IMR-90 (cell line): ENCODE results near the gene ZDHHC4. TPM values are rescaled to one million over a fixed set of nuclear protein-coding genes. Genes with fewer than 3 reads are reported as not detected.

Experiments used
- ATAC-seq: fragments of 200-7000 bp; cut with Tn5 transposase; 2 replicates; pipeline ENCODE4 v1.9.1; 2020; ENCODE audit warnings: low read depth, mild to moderate bottlenecking, moderate library complexity
- BruUV-seq: library from RNA; stranded (reverse); fragments of 400-500 nt; replicated peaks from 2 replicates; lab custom pipeline; 2021; lab: Mats Ljungman, UMichigan
- CTCF ChIA-PET: fragments of 300-600 bp; formaldehyde crosslinking; extraction: SDS; loops from one replicate; lab custom pipeline; 2021; ENCODE audit warnings: antibody characterized with exemption; lab: Yijun Ruan, JAX
- POLR2A ChIA-PET: fragments of 300-600 bp; sonication (Branson Sonifier 250); formaldehyde crosslinking; loops from one replicate; lab custom pipeline; 2022; ENCODE audit warnings: antibody characterized with exemption; ENCODE audit not compliant: unreplicated experiment; lab: Charles Lee
- DNase-seq: peaks from one replicate; pipeline ENCODE4 v3.0.0; 2013
- H2AFZ ChIP-seq: replicated peaks from 2 replicates; pipeline ENCODE3; 2013; ENCODE audit warnings: low read length, mild to moderate bottlenecking; ENCODE audit not compliant: poor library complexity
- H2AK5ac ChIP-seq: 2 replicates; pipeline ENCODE4 v1.6.1; 2013; ENCODE audit warnings: low read depth, low read length, inconsistent platforms
- H2AK9ac ChIP-seq: replicated peaks from 2 replicates; pipeline ENCODE3; 2013; ENCODE audit warnings: mild to moderate bottlenecking, low read depth, low read length, moderate library complexity; ENCODE audit not compliant: poor library complexity
- H2BK120ac ChIP-seq: 2 replicates; pipeline ENCODE4 v1.6.1; 2013; ENCODE audit warnings: low read depth, low read length, inconsistent platforms
- H2BK15ac ChIP-seq: 3 replicates; pipeline ENCODE4 v1.6.1; 2013; ENCODE audit warnings: low read depth, low read length, inconsistent platforms
- H2BK20ac ChIP-seq: 2 replicates; pipeline ENCODE4 v1.6.1; 2013; ENCODE audit warnings: low read depth, mild to moderate bottlenecking, inconsistent platforms, low read length, moderate library complexity
- H2BK5ac ChIP-seq: 2 replicates; pipeline ENCODE4 v1.6.1; 2013; ENCODE audit warnings: mild to moderate bottlenecking, low read depth, low read length, inconsistent platforms; ENCODE audit not compliant: poor library complexity, severe bottlenecking
- H3K14ac ChIP-seq: replicated peaks from 2 replicates; pipeline ENCODE4 v1.6.1; 2013; ENCODE audit warnings: low read depth, low read length, inconsistent platforms
- H3K18ac ChIP-seq: 2 replicates; pipeline ENCODE4 v1.6.1; 2013; ENCODE audit warnings: low read depth, low read length, control low read depth
- H3K23ac ChIP-seq: 2 replicates; pipeline ENCODE4 v1.6.1; 2013; ENCODE audit warnings: low read depth, low read length, inconsistent platforms
- H3K27ac ChIP-seq: 2 replicates; pipeline ENCODE4 v1.5.1; 2013; ENCODE audit warnings: mild to moderate bottlenecking, control low read depth, low read length; ENCODE audit not compliant: insufficient read depth
- H3K27me3 ChIP-seq: 2 replicates; pipeline ENCODE4 v1.6.1; 2013; ENCODE audit warnings: low read length; ENCODE audit not compliant: control insufficient read depth, insufficient read depth
- H3K36me3 ChIP-seq: 2 replicates; pipeline ENCODE4 v1.6.1; 2013; ENCODE audit warnings: low read length, mixed read lengths; ENCODE audit not compliant: control insufficient read depth, insufficient read depth
- H3K4ac ChIP-seq: 2 replicates; pipeline ENCODE4 v1.6.1; 2013; ENCODE audit warnings: low read depth, low read length, inconsistent platforms
- H3K4me1 ChIP-seq: 2 replicates; pipeline ENCODE4 v1.6.1; 2013; ENCODE audit warnings: low read length, mixed read lengths; ENCODE audit not compliant: control insufficient read depth, insufficient read depth
- H3K4me2 ChIP-seq: 2 replicates; pipeline ENCODE4 v1.6.1; 2013; ENCODE audit warnings: low read depth, mild to moderate bottlenecking, control low read depth, low read length, moderate library complexity
- H3K4me3 ChIP-seq: 2 replicates; pipeline ENCODE4 v1.5.1; 2013; ENCODE audit warnings: low read depth, mild to moderate bottlenecking, control low read depth, low read length, moderate library complexity; ENCODE audit not compliant: insufficient read depth
- H3K56ac ChIP-seq: 2 replicates; pipeline ENCODE4 v1.6.1; 2013; ENCODE audit warnings: low read length, inconsistent platforms; ENCODE audit not compliant: insufficient read depth; ENCODE audit errors: extremely low read depth
- H3K79me1 ChIP-seq, 2 experiments: 2 replicates each; pipeline ENCODE4 v1.6.1; 2013; ENCODE audit warnings: low read length in 2 of 2, inconsistent platforms in 1 of 2, low read depth in 1 of 2
- H3K9ac ChIP-seq: 2 replicates; pipeline ENCODE4 v1.6.1; 2013; ENCODE audit warnings: low read depth, low read length, control low read depth
- H3K9me1 ChIP-seq: 2 replicates; pipeline ENCODE4 v1.6.1; 2013; ENCODE audit warnings: low read length, inconsistent platforms; ENCODE audit not compliant: insufficient read depth
- H3K9me3 ChIP-seq: 2 replicates; pipeline ENCODE4 v1.6.1; 2013; ENCODE audit warnings: low read length; ENCODE audit not compliant: control insufficient read depth, insufficient read depth
- H4K20me1 ChIP-seq: 2 replicates; pipeline ENCODE4 v1.6.1; 2013; ENCODE audit warnings: low read length, inconsistent platforms; ENCODE audit not compliant: insufficient read depth
- H4K5ac ChIP-seq: 2 replicates; pipeline ENCODE4 v1.6.1; 2013; ENCODE audit warnings: mild to moderate bottlenecking, low read depth, low read length, control low read depth
- H4K8ac ChIP-seq, 2 experiments: 2 replicates each; pipeline ENCODE4 v1.6.1; 2013; ENCODE audit warnings: low read depth in 2 of 2, low read length in 2 of 2, control low read depth in 1 of 2, inconsistent platforms in 1 of 2
- H4K91ac ChIP-seq: 2 replicates; pipeline ENCODE4 v1.6.1; 2013; ENCODE audit warnings: low read depth, low read length, inconsistent platforms; ENCODE audit not compliant: insufficient read depth
- BHLHE40 ChIP-seq: fragments of 150-350 bp; IDR thresholded peaks from 2 replicates; pipeline ENCODE4 v1.6.1; 2016; ENCODE audit warnings: mild to moderate bottlenecking, low read depth, low read length
- CEBPB ChIP-seq: IDR thresholded peaks from 2 replicates; pipeline ENCODE4 v1.6.1; 2012; ENCODE audit warnings: low read depth, low read length, improper control_type of control experiment
- CTCF ChIP-seq: conservative IDR thresholded peaks from 2 replicates; pipeline ENCODE4 v1.5.1; 2012; ENCODE audit warnings: mild to moderate bottlenecking, low read depth, low read length, improper control_type of control experiment
- FOS ChIP-seq: fragments of 150-350 bp; IDR thresholded peaks from 2 replicates; pipeline ENCODE4 v1.6.1; 2016; ENCODE audit warnings: low read depth, low read length
- MAZ ChIP-seq: IDR thresholded peaks from 2 replicates; pipeline ENCODE4 v1.6.1; 2012; ENCODE audit warnings: low read depth, mild to moderate bottlenecking, low read length, improper control_type of control experiment, moderate library complexity, borderline replicate concordance
- MXI1 ChIP-seq: IDR thresholded peaks from 2 replicates; pipeline ENCODE4 v1.6.1; 2012; ENCODE audit warnings: low read depth, mild to moderate bottlenecking, low read length, moderate library complexity, borderline replicate concordance
- RAD21 ChIP-seq: IDR thresholded peaks from 2 replicates; pipeline ENCODE4 v1.6.1; 2012; ENCODE audit warnings: low read length, improper control_type of control experiment
- RCOR1 ChIP-seq: IDR thresholded peaks from 2 replicates; pipeline ENCODE4 v1.6.1; 2012; ENCODE audit warnings: mild to moderate bottlenecking, low read length, improper control_type of control experiment; ENCODE audit not compliant: insufficient replicate concordance
- RFX5 ChIP-seq: IDR thresholded peaks from 2 replicates; pipeline ENCODE4 v1.8.0; 2012; ENCODE audit warnings: low read depth, mild to moderate bottlenecking, low read length, moderate library complexity
- SMC3 ChIP-seq: fragments of 150-350 bp; IDR thresholded peaks from 2 replicates; pipeline ENCODE4 v1.6.1; 2016; ENCODE audit warnings: low read depth, mild to moderate bottlenecking, antibody characterized with exemption, low read length, moderate library complexity
- WGBS, 2 experiments: methylation state at CpG; one replicate each; pipeline versions ENCODE4 v1.1.5 to v1.1.7; 2013; ENCODE audit warnings: missing lambda C conversion rate in 2 of 2; ENCODE audit not compliant: insufficient read length in 1 of 2; ENCODE audit errors: extremely low coverage in 2 of 2; 5-methylcytosine and 5-hydroxymethylcytosine counted together
- dilution Hi-C: fragments of 300-500 bp; cut with HindIII; formaldehyde crosslinking; loops from one replicate; pipeline ENCODE4 v1.14.3; 2018; ENCODE audit warnings: low sequenced_read_pairs; ENCODE audit not compliant: unreplicated experiment
- in situ Hi-C: fragments of 300-500 bp; cut with MboI; formaldehyde crosslinking; loops from 3 replicates; pipeline ENCODE4 v1.14.3; 2019; ENCODE audit warnings: low sequenced_read_pairs, inconsistent platforms, mixed read lengths
- intact Hi-C: fragments of 100-400 bp; cut with micrococcal nuclease; formaldehyde crosslinking; loops from 2 replicates; pipeline ENCODE4 v1.10.0; 2022
- polyA plus RNA-seq, 3 experiments: library from polyadenylated mRNA; depleted of rRNA; stranded (reverse); fragments of >200 nt; gene quantifications; 2 replicates each; pipeline ENCODE4 v1.2.3, GENCODE V29; 2012; ENCODE audit warnings: low replicate concordance in 1 of 3
- total RNA-seq: library from RNA; depleted of rRNA; stranded (reverse); fragments of >200 nt; gene quantifications from 2 replicates; pipeline ENCODE4 v1.2.3, GENCODE V29; 2012
- TF ChIP-seq, protein P1 (sequence below): fragments of 150-350 bp; IDR thresholded peaks from 2 replicates; pipeline ENCODE4 v1.6.1; 2016; ENCODE audit warnings: low read depth, mild to moderate bottlenecking, low read length, moderate library complexity, borderline replicate concordance

Gene ZDHHC4
- total and polyA plus RNA-seq, 2 of the 4 experiments (the other 2 are of a cell fraction): 43.9 to 58.3 TPM

DNA sequence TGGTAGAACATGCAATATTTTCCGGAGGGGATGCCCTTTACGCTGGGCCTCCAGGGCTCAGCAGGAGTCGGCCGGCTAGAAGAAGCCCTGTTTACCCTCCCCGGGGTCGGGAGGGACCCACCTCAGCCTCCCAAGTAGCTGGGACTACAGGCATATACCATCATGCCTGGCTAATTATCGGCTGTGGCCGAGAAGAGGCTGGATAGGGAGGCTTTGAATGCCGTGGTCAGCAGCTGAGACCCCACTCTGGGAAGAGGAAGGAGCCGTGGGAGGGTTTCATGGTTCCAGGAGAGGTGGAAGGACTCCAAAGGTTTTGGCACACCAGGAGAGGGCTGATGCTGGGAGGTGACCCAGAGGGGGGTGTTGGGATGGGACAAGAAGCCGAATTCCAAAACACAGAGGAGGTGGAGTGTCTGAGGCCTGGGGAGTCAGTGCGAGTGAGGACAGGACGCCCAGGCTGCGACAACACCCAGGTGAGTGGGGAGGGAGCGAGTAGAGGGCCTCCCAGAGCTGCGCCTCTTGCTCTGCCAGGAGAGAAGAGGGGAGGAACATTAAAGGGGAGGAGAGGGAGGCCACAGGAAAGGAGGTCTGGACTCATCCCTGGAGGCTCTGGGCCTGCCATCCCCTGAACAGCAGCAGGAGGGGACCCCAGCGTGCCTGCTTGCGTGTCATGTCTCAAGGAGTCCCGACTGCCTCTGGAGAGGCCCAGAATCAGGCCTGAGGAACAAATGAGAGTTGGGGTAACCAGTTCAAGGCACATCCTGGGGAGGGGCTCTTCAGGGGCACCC lies 45.6 kb upstream of the ZDHHC4 start:
- Histone ChIP-seq H2BK20ac (no peak overlapping the region), H4K91ac (no peak overlapping the region), H3K27ac (no peak overlapping the region), H2AFZ (no peak overlapping the region), H4K20me1 (no peaks in the 10 kb centered on the region), H4K5ac (no peak overlapping the region), H3K9me3 (no peaks in the 10 kb centered on the region), H3K56ac (no peak overlapping the region), H3K4me3 (no peak overlapping the region), H3K4ac (no peak overlapping the region), H3K4me2 (no peak overlapping the region), H3K14ac (no peak overlapping the region), H3K27me3 (peaks cover 73% of the 10 kb centered on the region), H2BK120ac (no peak overlapping the region), H2AK5ac (no peak overlapping the region), H2BK15ac (no peak overlapping the region), H4K8ac (no peak overlapping the region), H2BK5ac (no peak overlapping the region), H3K4me1 (no peaks in the 10 kb centered on the region), H3K36me3 (no peaks in the 10 kb centered on the region), H3K79me1 (no peaks in the 10 kb centered on the region), H3K9me1 (no peaks in the 10 kb centered on the region), H3K18ac (no peak overlapping the region), H3K9ac (no peak overlapping the region), H2AK9ac (no peak overlapping the region), H3K23ac (no peak overlapping the region)
- intact Hi-C loops (no loop called here), in situ Hi-C loops (no loop called here), dilution Hi-C loops (no loop called here)
- POLR2A ChIA-PET: no interaction called here
- no TSS peak for BruUV-seq
- no peak for ATAC-seq
- 12% methylated on average over 9 of the region's 19 CpGs; no CpG with 5 or more reads in 1 of the 2 experiments for WGBS, 2 experiments
- no peak for TF ChIP-seq MXI1
- TF ChIP-seq CEBPB: no peak
- TF ChIP-seq FOS: no peak
- TF ChIP-seq RCOR1: no peak
- TF ChIP-seq, protein P1, sequence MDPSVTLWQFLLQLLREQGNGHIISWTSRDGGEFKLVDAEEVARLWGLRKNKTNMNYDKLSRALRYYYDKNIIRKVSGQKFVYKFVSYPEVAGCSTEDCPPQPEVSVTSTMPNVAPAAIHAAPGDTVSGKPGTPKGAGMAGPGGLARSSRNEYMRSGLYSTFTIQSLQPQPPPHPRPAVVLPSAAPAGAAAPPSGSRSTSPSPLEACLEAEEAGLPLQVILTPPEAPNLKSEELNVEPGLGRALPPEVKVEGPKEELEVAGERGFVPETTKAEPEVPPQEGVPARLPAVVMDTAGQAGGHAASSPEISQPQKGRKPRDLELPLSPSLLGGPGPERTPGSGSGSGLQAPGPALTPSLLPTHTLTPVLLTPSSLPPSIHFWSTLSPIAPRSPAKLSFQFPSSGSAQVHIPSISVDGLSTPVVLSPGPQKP: no peak
- no peak for TF ChIP-seq RFX5
- no peak for TF ChIP-seq SMC3
- no peak for TF ChIP-seq BHLHE40
- TF ChIP-seq MAZ: no peak
- no peak for TF ChIP-seq RAD21
- TF ChIP-seq CTCF: no peak
- no peak for DNase-seq
- CTCF ChIA-PET: no interaction called here
